ENCODE measurements around the gene KIFAP3. TPM values are rescaled to one million over a fixed set of nuclear protein-coding genes. Genes with fewer than 3 reads are reported as not detected.
"Not testable (repeated sequence)": the region's sequence is repeated elsewhere in the genome, so short reads cannot be mapped to it uniquely, and the experiment has no call there.

Gene KIFAP3
- total and polyA plus RNA-seq, 12 donors, result 18.4 to 54.8 (median 30.5) TPM

DNA sequence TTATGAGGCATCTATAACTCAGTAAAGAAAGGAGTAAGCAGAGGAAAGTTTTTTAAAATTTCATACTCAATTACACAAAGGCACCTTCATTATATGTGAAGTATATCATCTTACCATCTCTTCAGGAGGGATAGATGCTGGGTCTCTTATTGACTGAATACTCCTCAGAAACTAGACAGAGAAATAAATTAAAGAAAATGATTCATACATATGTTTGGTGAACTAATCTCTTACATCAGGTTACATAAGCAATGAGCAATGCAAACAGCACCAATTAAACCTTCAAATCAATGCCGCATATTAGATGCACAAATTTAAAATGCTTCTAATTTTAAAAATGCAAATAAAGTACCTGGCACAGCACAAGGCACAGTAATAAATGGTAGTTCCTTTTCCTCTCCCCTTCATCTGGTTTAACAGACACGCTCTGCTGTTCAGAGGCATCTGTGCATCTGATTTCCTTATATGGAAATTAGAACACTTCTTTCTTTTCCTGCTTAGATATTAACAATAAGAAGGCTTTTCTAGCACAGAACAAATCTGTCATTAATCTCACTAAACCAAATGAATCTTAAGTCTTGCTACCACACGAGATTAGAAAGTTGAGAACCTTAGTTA, 200.8 kb downstream of the KIFAP3 start:
- DNase-seq, result no peak
- H3K27me3 ChIP-seq, result no peaks in the 10 kb centered on the region
- no peaks in the 10 kb centered on the region for H3K4me1 ChIP-seq (replicated peaks in 1 of 2)
- TF ChIP-seq POLR2A (IDR thresholded peaks at IDR 0.05) (no peak), CTCF (IDR thresholded peaks at IDR 0.05) (no peak)
- H3K9me3 ChIP-seq (replicated peaks in 1 of 3), result no peaks in the 10 kb centered on the region
- H3K27ac ChIP-seq, result no peak overlapping the region
- 84 to 89% (median 86%) methylated on average over 3 of the region's 3 CpGs for WGBS, 4 donors
- H3K4me3 ChIP-seq, result no peak overlapping the region
- intact Hi-C loops (cut with DNase I), result no loop called here
- peaks cover 0 to 77% of the 10 kb centered on the region in 2 donors for H3K36me3 ChIP-seq (replicated peaks in 1 of 2)

DNA sequence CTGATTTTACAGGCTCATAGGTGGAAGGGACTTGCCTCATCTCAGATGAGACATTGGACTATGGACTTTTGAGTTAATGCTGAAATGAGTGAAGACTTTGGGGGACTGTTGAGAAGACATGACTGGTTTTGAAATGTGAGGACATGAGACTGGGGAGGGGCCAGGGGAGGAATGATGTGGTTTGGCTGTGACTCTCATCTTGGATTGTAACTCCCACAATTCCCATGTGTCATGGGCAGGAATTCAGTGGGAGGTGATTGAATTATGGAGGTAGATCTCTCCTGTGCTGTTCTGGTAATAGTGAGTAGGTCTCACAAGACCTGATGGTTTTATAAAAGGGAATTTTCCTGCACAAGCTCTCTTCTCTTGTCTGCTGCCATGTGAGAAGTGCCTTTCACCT, 201.6 kb downstream of the KIFAP3 start:
- DNase-seq, result no peak
- H3K9me3 ChIP-seq (replicated peaks in 1 of 3), result no peaks in the 10 kb centered on the region
- H3K27ac ChIP-seq, result no peak overlapping the region
- no peak overlapping the region for H3K4me3 ChIP-seq
- peaks cover 0 to 85% of the 10 kb centered on the region in 2 donors for H3K36me3 ChIP-seq (replicated peaks in 1 of 2)
- no peaks in the 10 kb centered on the region for H3K4me1 ChIP-seq (replicated peaks in 1 of 2)
- TF ChIP-seq POLR2A (IDR thresholded peaks at IDR 0.05) (no peak), CTCF (IDR thresholded peaks at IDR 0.05) (no peak)
- intact Hi-C loops (cut with DNase I), result no loop called here
- H3K27me3 ChIP-seq, result no peaks in the 10 kb centered on the region

GRCh38 chr1:169871988-169872387, 202.5 kb downstream of the KIFAP3 start:
- intact Hi-C loops (cut with DNase I); H3K4me3 ChIP-seq; H3K4me1 ChIP-seq (replicated peaks in 1 of 2); H3K9me3 ChIP-seq (replicated peaks in 1 of 3); DNase-seq; H3K27ac ChIP-seq; H3K27me3 ChIP-seq: not testable (repeated sequence)
- WGBS, 4 donors, result 97 to 100% (median 99%) methylated on average over 1 to 3 of the region's 3 CpGs
- H3K36me3 ChIP-seq (replicated peaks in 1 of 2), result peaks cover 0 to 89% of the 10 kb centered on the region in 2 donors

Small RNA genes lying within 50 kb of the gene (small RNA-seq; reads per million reads assigned to genes)
- gene MRPS10P1, result 0 reads per million in 2 donors

Other genes with a start within 250 kb of the KIFAP3 start
- 10 to 100 TPM in 6 of 9 donors, 1 to 10 TPM in 3; 3.5 to 15.0 (median 11.9) TPM for gene SCYL3, start 180.8 kb downstream of the KIFAP3 start, total RNA-seq
- 10 to 100 TPM in 1 of 3 donors, 1 to 10 TPM in 2; 3.4 to 10.1 (median 5.0) TPM for gene SCYL3, start 180.8 kb downstream of the KIFAP3 start, polyA plus RNA-seq
- gene NTMT2, start 71.3 kb upstream of the KIFAP3 start, total RNA-seq, result not detected
- not detected for gene NTMT2, start 71.3 kb upstream of the KIFAP3 start, polyA plus RNA-seq

All from adrenal gland (tissue), 12 donors.